ENCODE data around the gene THAP3.

DNA sequence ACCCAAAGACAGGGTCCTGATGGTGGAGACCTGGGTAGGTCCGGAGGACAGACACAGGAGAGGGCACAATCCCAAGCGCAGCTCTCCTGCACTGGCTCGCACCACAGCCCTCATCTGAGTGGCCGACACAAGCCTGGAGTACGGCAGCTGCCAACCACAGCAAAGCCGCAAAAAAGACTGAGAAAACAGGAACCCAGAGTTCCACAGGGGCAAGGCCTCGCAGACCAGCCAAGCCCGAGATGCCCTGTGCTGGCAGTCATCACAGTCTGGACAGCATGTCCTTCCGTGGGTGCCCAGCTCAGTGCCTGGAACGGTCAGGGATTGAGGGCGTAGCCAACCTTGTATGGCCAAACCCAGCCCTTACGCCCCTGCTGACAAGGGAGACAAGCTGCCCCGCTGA lies 33.4 kb upstream of the THAP3 start:
- TF ChIP-seq, protein P1, sequence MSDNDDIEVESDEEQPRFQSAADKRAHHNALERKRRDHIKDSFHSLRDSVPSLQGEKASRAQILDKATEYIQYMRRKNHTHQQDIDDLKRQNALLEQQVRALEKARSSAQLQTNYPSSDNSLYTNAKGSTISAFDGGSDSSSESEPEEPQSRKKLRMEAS (IDR thresholded peaks at IDR 0.05): no peak
- TF ChIP-seq, protein P2, sequence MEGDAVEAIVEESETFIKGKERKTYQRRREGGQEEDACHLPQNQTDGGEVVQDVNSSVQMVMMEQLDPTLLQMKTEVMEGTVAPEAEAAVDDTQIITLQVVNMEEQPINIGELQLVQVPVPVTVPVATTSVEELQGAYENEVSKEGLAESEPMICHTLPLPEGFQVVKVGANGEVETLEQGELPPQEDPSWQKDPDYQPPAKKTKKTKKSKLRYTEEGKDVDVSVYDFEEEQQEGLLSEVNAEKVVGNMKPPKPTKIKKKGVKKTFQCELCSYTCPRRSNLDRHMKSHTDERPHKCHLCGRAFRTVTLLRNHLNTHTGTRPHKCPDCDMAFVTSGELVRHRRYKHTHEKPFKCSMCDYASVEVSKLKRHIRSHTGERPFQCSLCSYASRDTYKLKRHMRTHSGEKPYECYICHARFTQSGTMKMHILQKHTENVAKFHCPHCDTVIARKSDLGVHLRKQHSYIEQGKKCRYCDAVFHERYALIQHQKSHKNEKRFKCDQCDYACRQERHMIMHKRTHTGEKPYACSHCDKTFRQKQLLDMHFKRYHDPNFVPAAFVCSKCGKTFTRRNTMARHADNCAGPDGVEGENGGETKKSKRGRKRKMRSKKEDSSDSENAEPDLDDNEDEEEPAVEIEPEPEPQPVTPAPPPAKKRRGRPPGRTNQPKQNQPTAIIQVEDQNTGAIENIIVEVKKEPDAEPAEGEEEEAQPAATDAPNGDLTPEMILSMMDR (IDR thresholded peaks at IDR 0.05; ENCODE audit: control extremely low read depth in 1 of 3, insufficient read depth in 1 of 3, low read depth in 1 of 3, low read length in 3 of 3): no peak
- TF ChIP-seq SIN3A (conservative IDR thresholded peaks at IDR 0.05 in 1 of 2, IDR thresholded peaks at IDR 0.05 in 1 of 2; ENCODE audit: low read depth in 1 of 2, low read length in 2 of 2): no peak
- TF ChIP-seq POLR2AphosphoS5 (IDR thresholded peaks at IDR 0.05; ENCODE audit: low read depth, low read length): no peak
- no peak for TF ChIP-seq TEAD4 (IDR thresholded peaks at IDR 0.05; ENCODE audit: low read depth, low read length)
- TF ChIP-seq, protein P3, sequence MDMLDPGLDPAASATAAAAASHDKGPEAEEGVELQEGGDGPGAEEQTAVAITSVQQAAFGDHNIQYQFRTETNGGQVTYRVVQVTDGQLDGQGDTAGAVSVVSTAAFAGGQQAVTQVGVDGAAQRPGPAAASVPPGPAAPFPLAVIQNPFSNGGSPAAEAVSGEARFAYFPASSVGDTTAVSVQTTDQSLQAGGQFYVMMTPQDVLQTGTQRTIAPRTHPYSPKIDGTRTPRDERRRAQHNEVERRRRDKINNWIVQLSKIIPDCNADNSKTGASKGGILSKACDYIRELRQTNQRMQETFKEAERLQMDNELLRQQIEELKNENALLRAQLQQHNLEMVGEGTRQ (IDR thresholded peaks at IDR 0.05; ENCODE audit: low read length): no peak
- no peak for TF ChIP-seq RFX5 (IDR thresholded peaks at IDR 0.05; ENCODE audit: borderline replicate concordance, low read depth, low read length)
- no peak for TF ChIP-seq POLR2A (IDR thresholded peaks at IDR 0.05; ENCODE audit: control extremely low read depth in 1 of 2, low read depth in 2 of 2, low read length in 2 of 2)
- TF ChIP-seq RNF2 (IDR thresholded peaks at IDR 0.05; ENCODE audit: borderline replicate concordance, low read depth, low read length, missing control alignments, poor library complexity, severe bottlenecking): no peak
- TF ChIP-seq, protein P4, sequence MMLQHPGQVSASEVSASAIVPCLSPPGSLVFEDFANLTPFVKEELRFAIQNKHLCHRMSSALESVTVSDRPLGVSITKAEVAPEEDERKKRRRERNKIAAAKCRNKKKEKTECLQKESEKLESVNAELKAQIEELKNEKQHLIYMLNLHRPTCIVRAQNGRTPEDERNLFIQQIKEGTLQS (IDR thresholded peaks at IDR 0.05; ENCODE audit: insufficient read depth, low read depth, low read length): no peak
- no peak for TF ChIP-seq CREB1 (IDR thresholded peaks at IDR 0.05)
- no peak for TF ChIP-seq TAF1 (IDR thresholded peaks at IDR 0.05; ENCODE audit: low read depth, low read length)
- TF ChIP-seq GABPA (IDR thresholded peaks at IDR 0.05; ENCODE audit: borderline replicate concordance, insufficient read depth, low read length): no peak

Measured in H1 (cell line).